IPS-15b (cell line): ENCODE results near the gene RSF1.

ENCODE experiments used
- H3K27me3 ChIP-seq: one replicate; pipeline ENCODE4 v1.6.1; 2013; ENCODE audit warnings: low read length; ENCODE audit not compliant: control insufficient read depth, insufficient read depth
- H3K36me3 ChIP-seq: one replicate; pipeline ENCODE4 v1.6.1; 2013; ENCODE audit warnings: low read length; ENCODE audit not compliant: control insufficient read depth, insufficient read depth
- H3K4me1 ChIP-seq: one replicate; pipeline ENCODE4 v1.6.1; 2013; ENCODE audit warnings: mild to moderate bottlenecking, low read length; ENCODE audit not compliant: control insufficient read depth, insufficient read depth
- H3K4me3 ChIP-seq: one replicate; pipeline ENCODE4 v1.5.1; 2013; ENCODE audit warnings: low read depth, low read length
- H3K9ac ChIP-seq: one replicate; pipeline ENCODE4 v1.6.1; 2013; ENCODE audit warnings: low read depth, mild to moderate bottlenecking, low read length
- H3K9me3 ChIP-seq: one replicate; pipeline ENCODE4 v1.6.1; 2013; ENCODE audit warnings: mild to moderate bottlenecking, low read length; ENCODE audit not compliant: control insufficient read depth, insufficient read depth

RSF1 gene

GRCh38 chr11:77705876-77706579 is 114.5 kb downstream of the RSF1 start:
- Histone ChIP-seq H3K36me3 (no peaks in the 10 kb centered on the region), H3K4me1 (no peaks in the 10 kb centered on the region), H3K4me3 (no peak overlapping the region), H3K9ac (no peak overlapping the region), H3K27me3 (no peaks in the 10 kb centered on the region), H3K9me3 (no peaks in the 10 kb centered on the region)

GRCh38 chr11:77705195-77705875 is 115.2 kb downstream of the RSF1 start:
- no peak overlapping the region for H3K4me3 ChIP-seq
- H3K9me3 ChIP-seq: no peaks in the 10 kb centered on the region
- no peak overlapping the region for H3K9ac ChIP-seq
- H3K4me1 ChIP-seq: no peaks in the 10 kb centered on the region
- H3K36me3 ChIP-seq: no peaks in the 10 kb centered on the region
- no peaks in the 10 kb centered on the region for H3K27me3 ChIP-seq

- H3K27me3 ChIP-seq: no peaks in the 10 kb centered on the region
- no peaks in the 10 kb centered on the region for H3K4me1 ChIP-seq
- no peaks in the 10 kb centered on the region for H3K9me3 ChIP-seq
- no peaks in the 10 kb centered on the region for H3K36me3 ChIP-seq
- H3K9ac ChIP-seq: no peak overlapping the region
- H3K4me3 ChIP-seq: no peak overlapping the region
These were observed 116.5 kb downstream of the RSF1 start for GRCh38 chr11:77704029-77704428.

- Histone ChIP-seq H3K9me3 (no peaks in the 10 kb centered on the region), H3K4me3 (no peak overlapping the region), H3K4me1 (no peaks in the 10 kb centered on the region), H3K9ac (no peak overlapping the region), H3K36me3 (no peaks in the 10 kb centered on the region), H3K27me3 (no peaks in the 10 kb centered on the region)
These were observed 121.1 kb downstream of the RSF1 start for GRCh38 chr11:77699425-77699824.

GRCh38 chr11:77698896-77699295 is 121.6 kb downstream of the RSF1 start:
- Histone ChIP-seq H3K27me3 (no peaks in the 10 kb centered on the region), H3K4me3 (no peak overlapping the region), H3K9ac (no peak overlapping the region), H3K4me1 (no peaks in the 10 kb centered on the region), H3K36me3 (no peaks in the 10 kb centered on the region), H3K9me3 (no peaks in the 10 kb centered on the region)

GRCh38 chr11:77697865-77698264 is 122.7 kb downstream of the RSF1 start:
- no peaks in the 10 kb centered on the region for H3K36me3 ChIP-seq

GRCh38 chr11:77695417-77695816 is 125.1 kb downstream of the RSF1 start:
- no peaks in the 10 kb centered on the region for H3K4me1 ChIP-seq
- H3K27me3 ChIP-seq: no peaks in the 10 kb centered on the region
- H3K9me3 ChIP-seq: no peaks in the 10 kb centered on the region
- no peak overlapping the region for H3K9ac ChIP-seq
- H3K36me3 ChIP-seq: no peaks in the 10 kb centered on the region
- H3K4me3 ChIP-seq: no peak overlapping the region

More at GRCh38 chr11:77697865-77698264, 122.7 kb downstream of the RSF1 start:
- Histone ChIP-seq H3K9ac (no peak overlapping the region), H3K4me3 (no peak overlapping the region), H3K4me1 (no peaks in the 10 kb centered on the region), H3K27me3 (no peaks in the 10 kb centered on the region), H3K9me3 (no peaks in the 10 kb centered on the region)

- H3K4me3 ChIP-seq: no peak overlapping the region
- no peaks in the 10 kb centered on the region for H3K9me3 ChIP-seq
- peaks cover 7% of the 10 kb centered on the region for H3K36me3 ChIP-seq
- no peak overlapping the region for H3K9ac ChIP-seq
- no peaks in the 10 kb centered on the region for H3K27me3 ChIP-seq
- H3K4me1 ChIP-seq: no peaks in the 10 kb centered on the region
These were observed 129.9 kb downstream of the RSF1 start for GRCh38 chr11:77690649-77691048.

GRCh38 chr11:77687088-77687487 is 133.4 kb downstream of the RSF1 start:
- Histone ChIP-seq H3K9me3 (no peaks in the 10 kb centered on the region), H3K4me3 (no peak overlapping the region), H3K9ac (no peak overlapping the region), H3K36me3 (peaks cover 7% of the 10 kb centered on the region), H3K27me3 (no peaks in the 10 kb centered on the region), H3K4me1 (no peaks in the 10 kb centered on the region)

- H3K36me3 ChIP-seq: peaks cover 41% of the 10 kb centered on the region
- no peaks in the 10 kb centered on the region for H3K4me1 ChIP-seq
- no peaks in the 10 kb centered on the region for H3K27me3 ChIP-seq
- H3K4me3 ChIP-seq: no peak overlapping the region
- no peaks in the 10 kb centered on the region for H3K9me3 ChIP-seq
- no peak overlapping the region for H3K9ac ChIP-seq
These were observed 143.4 kb downstream of the RSF1 start for GRCh38 chr11:77677138-77677537.

- Histone ChIP-seq H3K4me3 (no peak overlapping the region), H3K9me3 (no peaks in the 10 kb centered on the region), H3K27me3 (no peaks in the 10 kb centered on the region), H3K36me3 (peaks cover 51% of the 10 kb centered on the region), H3K9ac (no peak overlapping the region), H3K4me1 (no peaks in the 10 kb centered on the region)
These were observed 148.3 kb downstream of the RSF1 start for GRCh38 chr11:77672264-77672663.

- Histone ChIP-seq H3K9me3 (no peaks in the 10 kb centered on the region), H3K9ac (no peak overlapping the region), H3K27me3 (no peaks in the 10 kb centered on the region), H3K4me1 (no peaks in the 10 kb centered on the region), H3K36me3 (peaks cover 43% of the 10 kb centered on the region), H3K4me3 (no peak overlapping the region)
These were observed 150.5 kb downstream of the RSF1 start for GRCh38 chr11:77669848-77670511.
